NOMO-1 treated with DMSO at 0.1 percent for 48 hours (cell line): Measurements from ENCODE around the gene CNKSR3.

Source experiments
- DNase-seq: peaks from one replicate; lab custom pipeline; 2025; ENCODE audit not compliant: unreplicated experiment; lab: John Stamatoyannopoulos, UW

CNKSR3 gene

DNA sequence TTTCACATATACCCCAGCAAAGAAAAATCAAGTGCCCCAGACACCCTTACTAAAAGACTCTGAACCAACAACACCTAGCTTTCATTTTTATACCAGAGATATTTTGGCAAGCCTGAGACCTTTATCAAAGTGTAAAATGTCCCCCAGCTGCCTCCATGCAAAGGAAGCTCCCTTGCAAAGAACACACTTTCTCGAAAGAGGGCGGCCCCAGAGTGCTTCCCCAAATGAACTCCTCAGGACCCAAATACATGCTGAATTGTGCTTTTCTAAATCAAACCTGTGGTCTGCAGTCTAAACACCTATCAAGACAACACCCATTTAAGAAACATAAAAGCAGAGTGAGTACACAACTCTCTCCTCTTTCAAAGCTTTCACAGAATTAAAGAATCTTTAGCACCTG lies 154.4 kb downstream of the CNKSR3 start:
- DNase-seq, result peak; percentile 33

- no peak for DNase-seq
Measured at GRCh38 chr6:154354265-154354777, 156.2 kb downstream of the CNKSR3 start.

GRCh38 chr6:154353626-154354025 lies 156.9 kb downstream of the CNKSR3 start:
- peak; percentile 5 for DNase-seq

DNA sequence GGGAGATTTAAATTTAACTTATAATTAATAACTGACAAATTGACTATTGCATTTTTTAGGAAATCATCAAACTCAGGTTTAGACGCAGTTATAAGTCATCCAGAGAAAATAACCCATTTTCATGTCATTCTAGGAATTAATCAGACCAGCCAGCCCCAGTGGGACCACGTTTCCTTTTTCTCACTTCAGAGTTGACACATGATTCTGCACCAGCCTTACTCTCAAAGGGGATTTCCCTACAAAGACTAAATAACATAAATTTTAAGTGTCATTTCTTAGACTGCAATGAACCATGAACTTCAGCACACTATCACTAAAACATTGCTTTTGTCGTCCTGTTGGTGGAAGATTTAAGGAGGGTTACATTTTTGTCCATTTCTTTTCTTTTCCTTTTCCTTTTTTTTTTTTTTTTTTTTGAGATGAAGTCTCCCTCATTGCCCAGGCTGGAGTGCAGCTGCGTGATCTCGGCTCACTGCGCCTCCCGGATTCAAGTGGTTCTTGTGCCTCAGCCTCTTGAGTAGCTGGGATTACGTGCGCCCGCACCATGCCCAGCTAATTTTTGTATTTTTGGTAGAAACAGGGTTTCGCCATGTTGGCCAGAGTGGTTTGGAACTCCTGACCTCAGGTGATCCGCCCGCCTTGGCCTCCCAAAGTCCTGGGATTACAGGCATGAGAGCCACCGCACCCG lies 157.4 kb downstream of the CNKSR3 start:
- peak; percentile 36 for DNase-seq

GRCh38 chr6:154350293-154350692 lies 160.2 kb downstream of the CNKSR3 start:
- no peak for DNase-seq

DNA sequence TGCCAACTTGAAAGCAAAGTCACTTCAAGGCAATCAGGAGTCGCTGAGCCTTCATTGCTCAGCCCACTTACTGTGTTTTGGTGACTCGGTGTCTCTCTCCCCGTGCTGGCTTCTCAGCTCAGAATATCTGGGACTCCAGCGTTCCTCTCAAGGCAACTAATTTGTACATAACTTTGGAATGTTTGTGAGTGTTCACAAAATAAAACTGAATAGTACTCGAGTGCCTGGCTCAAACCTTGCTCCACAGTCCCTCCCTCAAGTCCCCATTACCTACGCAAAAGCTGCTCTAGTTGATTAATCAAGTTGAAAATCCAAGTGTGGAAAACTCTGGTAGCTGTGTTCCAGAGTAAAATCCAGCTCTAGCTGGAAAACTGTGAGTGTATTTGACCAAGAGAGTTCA lies 162.5 kb downstream of the CNKSR3 start:
- DNase-seq, result no peak

GRCh38 chr6:154345811-154346210 lies 164.7 kb downstream of the CNKSR3 start:
- DNase-seq, result no peak

- no peak for DNase-seq
Measured at GRCh38 chr6:154343473-154344308, 166.8 kb downstream of the CNKSR3 start.

- DNase-seq, result no peak
Measured at GRCh38 chr6:154341871-154342270, 168.6 kb downstream of the CNKSR3 start.

- no peak for DNase-seq
Measured at GRCh38 chr6:154341336-154341735, 169.1 kb downstream of the CNKSR3 start.
